Bone marrow (tissue), 2 donors: ENCODE measurements around the gene LPA.

Source experiments
- DNase-seq, 2 donors: peaks; one replicate each; lab custom pipeline; 2025; lab: John Stamatoyannopoulos, UW

Gene LPA

DNA sequence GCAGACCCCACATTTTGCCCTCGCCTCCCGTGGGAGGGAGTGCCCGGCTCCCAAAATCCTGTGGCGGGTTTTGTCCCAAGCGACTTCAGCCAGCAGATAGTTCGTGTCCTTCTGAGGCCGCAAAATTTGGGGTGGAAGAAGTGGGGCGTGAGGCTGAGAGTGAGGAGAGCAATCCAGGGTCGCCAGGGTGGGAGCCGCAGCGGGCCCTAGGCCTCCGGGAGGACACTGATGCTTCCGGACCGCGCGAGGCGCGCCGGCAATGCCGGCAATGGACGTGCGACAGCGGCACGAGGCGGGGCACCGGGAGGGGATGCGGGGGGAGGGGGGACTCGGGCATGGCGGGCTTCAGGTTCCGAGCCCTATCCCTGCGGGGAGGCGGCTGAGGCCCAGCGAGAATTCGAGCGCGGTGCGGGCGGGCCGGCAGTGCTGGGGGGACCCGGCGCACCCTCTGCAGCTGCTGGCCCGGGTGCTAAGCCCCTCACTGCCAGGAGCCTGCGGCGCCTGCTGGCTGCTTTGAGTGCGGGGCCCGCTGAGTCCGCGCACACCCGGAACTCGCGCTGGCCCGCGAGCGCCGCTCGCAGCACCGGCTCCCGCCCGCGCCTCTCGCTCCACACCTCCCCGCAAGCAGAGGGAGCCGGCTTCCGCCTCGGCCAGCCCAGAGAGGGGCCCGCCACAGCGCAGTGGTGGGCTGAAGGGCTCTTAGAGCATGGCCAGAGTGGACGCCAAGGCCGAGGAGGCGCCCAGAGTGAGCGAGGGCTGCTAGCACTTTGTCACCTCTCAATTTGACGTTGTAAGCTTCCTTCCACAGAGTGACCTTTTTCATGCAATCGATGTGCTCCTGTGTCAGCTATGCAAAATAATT lies 143.8 kb downstream of the LPA start:
- peak; percentile 31 to 39 for DNase-seq

DNA sequence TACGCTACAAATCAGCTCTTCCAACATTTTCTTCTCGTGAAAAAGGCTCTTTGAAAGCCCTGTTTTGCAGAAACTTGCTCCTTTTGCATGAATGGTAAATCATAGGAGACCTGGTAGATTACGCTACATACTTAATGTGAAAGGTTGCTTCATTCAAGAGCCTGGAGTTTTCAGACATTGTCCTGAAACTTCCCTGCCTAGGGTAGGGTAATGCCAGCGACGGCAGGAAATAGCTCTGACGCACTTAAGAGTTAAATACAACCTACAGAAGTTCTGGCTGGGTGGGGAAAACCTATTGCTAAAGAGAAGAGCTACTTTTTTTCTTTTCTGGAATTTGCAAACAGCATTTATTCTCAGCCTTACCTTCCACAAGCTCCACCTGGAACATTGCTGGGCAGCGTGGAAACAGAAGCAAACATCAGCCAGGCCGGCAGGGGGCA lies 144.5 kb downstream of the LPA start:
- no peak for DNase-seq

DNA sequence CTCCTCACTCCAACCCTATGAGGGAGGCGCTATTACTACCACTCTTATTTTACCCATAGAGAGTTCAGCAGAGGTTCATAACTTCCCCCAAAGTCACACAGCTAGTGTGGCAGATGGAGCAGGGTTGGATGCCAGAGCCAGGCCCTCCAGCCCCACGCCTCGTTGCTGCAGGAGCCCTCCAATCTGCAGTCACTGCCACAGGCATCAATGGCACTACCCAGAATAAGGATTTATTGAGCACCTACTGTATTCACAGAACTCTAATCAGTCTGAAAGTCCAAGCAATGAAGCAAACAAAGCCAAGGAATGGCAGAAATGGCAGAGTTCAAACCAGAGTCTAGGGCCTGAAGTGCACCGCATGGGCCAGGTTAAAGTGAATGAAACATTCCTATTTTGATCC lies 144.9 kb downstream of the LPA start:
- no peak for DNase-seq

DNA sequence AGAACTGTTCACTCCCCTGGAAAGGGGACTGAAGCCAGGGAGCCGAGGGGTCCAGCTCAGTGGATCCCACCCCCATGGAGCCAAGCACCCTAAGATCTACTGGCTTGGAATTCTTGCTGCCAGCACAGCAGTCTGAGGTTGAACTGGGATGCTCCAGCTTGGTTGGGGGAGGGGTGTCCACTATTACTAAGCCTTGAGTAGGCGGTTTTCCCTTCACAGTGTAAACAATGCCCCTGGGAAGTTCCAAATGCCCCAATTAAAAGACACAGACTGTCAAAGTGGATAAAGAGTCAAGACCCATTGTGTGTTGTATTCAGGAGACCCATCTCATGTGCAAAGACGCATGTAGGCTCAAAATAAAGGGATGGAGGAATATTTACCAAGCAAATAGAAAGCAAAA lies 150.2 kb downstream of the LPA start:
- DNase-seq: no peak

- no peak for DNase-seq
These were observed 153.0 kb downstream of the LPA start for GRCh38 chr6:160510976-160511617.

DNA sequence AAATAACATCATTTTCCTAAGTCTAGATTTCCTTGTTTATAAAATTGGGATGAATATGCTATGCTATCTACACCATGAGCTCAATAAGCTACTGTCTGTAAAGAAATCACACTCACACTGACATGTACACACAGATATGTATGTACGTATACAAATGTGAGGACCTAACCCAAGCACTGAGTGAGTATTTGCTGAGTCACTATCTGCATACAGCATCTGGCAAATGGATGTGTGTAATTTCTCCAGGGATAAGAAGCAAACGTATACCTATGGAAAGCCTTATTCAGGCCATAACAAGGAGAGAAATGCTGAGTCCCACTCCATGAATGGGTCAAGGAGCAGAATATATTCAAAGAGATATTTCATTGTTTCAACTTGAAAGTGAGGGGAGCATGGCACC lies 153.9 kb downstream of the LPA start:
- no peak for DNase-seq

- no peak for DNase-seq
These were observed 154.5 kb downstream of the LPA start for GRCh38 chr6:160509610-160510009.

DNA sequence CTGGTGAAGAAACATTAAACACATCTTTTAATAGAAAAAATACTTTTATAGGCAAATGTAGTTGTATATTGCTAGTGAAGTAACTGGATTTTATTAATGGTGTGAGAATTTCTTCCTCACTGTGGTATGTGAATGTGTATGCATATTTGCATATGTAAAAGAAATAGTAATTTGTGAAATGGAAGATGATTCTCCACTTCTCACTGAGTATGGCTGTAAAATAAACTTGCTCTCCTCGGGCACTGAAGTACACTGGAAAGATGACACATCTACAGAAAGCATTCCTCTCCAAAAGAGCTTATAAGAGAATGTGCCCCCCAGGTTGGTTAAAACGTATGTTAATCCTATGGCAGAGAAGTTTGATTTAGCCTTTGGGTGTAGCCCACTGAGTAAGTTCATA lies 155.5 kb downstream of the LPA start:
- no peak for DNase-seq

DNA sequence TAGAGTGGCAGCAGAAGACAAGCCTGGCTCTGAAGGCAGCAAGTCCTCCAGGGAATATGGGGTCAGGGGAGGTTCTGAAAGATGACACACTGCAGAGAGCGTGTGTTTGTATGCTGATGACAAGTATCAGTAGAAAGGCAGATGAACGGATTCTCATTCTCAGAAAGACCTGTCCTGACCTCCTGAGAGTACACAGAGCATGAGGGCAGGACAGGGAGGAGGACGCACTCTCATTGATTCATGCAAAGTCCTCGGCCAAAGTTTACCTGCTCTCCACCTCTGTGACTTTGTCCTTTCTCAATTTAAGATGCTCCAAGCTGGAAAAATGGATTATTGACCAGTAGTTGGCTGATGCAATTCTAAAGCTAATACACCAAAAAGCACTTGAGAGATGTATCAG lies 156.7 kb downstream of the LPA start:
- no peak for DNase-seq

DNA sequence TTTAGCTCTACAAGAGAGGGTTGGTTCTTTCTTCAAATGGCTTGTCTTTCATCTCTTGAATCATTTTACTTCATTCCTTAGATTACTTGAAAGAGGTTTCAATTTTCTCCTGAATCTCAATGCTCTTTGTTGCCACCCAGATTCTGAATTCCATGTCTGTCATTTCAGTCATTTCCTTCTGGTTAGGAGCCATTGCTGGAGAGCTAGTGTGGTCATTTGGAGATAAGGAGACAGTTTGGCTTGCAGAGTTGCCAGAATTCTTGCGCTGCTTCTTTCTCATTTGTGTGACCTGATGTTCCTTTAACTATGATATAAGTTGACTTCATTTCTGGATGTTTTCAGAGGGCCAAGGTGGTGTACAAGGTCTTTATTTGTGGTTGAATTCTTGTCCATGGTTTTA lies 158.1 kb downstream of the LPA start:
- no peak for DNase-seq

- DNase-seq: no peak
These were observed 163.4 kb downstream of the LPA start for GRCh38 chr6:160500639-160501038.

- no peak for DNase-seq
These were observed 169.5 kb downstream of the LPA start for GRCh38 chr6:160494576-160494975.

DNA sequence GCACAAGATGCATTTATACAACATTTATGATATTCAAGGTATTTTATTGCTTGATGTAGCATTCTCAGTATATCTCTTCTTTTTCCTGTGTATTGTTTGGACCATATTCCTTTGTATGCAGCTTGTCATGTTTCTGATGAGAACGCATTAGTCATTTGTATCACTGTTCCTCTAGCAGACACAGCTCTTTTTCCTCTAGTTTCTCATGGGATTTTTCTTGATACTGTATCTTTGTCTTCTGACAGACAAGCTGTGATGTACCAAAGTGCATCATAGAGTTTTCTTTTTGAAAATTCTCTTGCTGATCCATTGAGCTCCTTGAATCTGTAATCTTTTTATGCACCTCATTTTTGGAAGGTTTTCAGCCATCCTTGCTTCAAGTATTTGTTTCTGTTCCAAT lies 175.0 kb downstream of the LPA start:
- no peak for DNase-seq

DNA sequence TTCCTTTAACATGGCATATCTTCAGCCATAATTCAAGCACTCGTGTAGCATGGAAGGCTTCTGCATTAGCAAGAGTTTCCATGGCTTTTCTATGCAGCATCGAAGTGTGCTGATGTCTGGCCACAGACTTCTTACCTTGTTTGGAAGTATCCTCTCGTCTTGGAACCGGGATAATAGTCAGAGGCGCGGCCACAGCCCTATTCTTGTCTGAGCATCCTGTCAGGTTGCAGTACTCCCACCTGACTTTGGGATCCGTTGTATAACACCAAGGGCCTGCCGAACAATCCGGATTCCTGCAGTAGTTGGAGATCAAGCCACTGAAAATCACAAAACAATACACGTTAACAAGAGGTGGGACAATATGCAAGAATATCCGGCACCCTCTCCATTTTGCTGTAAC lies 177.0 kb downstream of the LPA start:
- DNase-seq: no peak
